Right lobe of liver (tissue), 4 donors: ENCODE results near the gene PDE6H.

Experiments used
- CTCF ChIP-seq, 4 donors: fragments of 200-600 bp in 3 of 4; fragments of 450-650 bp in 1 of 4; IDR thresholded peaks; one replicate each; pipeline versions ENCODE4 v1.5.1 to v1.8.0; 2016 to 2022; ENCODE audit warnings: antibody characterized with exemption in 4 of 4, mild to moderate bottlenecking in 2 of 4
- POLR2A ChIP-seq: fragments of 450-650 bp; IDR thresholded peaks from one replicate; pipeline ENCODE4 v1.6.1; 2017; ENCODE audit warnings: antibody characterized with exemption, mild to moderate bottlenecking
- donor health status: DM: no; HTN: no; CAD: no.
- donor health status: DM: no; HTN: no; CAD: no.
- donor health status: DM: no; HTN: yes; CAD: no.

DNA sequence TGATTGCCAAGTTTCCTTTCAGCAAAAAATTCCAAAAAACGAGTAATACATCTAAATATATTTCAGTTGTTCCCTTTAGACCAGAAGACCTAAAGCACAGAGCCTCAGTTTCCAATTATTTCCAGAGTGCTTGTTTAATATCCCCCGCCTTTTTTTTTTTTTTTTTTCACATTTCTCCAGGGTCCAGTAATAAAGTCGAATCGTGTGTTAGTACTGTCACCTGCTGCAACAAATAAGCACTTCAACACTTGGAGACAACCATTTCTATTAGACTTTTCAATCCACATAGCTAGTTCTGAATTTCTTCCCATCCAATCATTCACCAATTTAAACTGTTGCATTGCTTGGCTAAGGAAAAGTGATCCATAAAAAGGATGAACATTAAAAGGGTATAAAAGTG is 13.6 kb downstream of the PDE6H start:
- no peak for TF ChIP-seq CTCF (IDR thresholded peaks at IDR 0.05)
- no peak for TF ChIP-seq POLR2A
